Testis (tissue), 2 donors: ENCODE data around the gene MRPS26.

Source experiments
- POLR2A ChIP-seq: fragments of 450-650 bp; IDR thresholded peaks from one replicate; pipeline ENCODE4 v1.6.1; 2017; ENCODE audit warnings: antibody characterized with exemption, mild to moderate bottlenecking, moderate library complexity
- TF ChIP-seq, protein P1 (sequence below), 3 experiments: fragments of 450-650 bp in 2 of 3; fragments of 200-600 bp in 1 of 3; sonication (generic) in 1 of 3; IDR thresholded peaks; one replicate each; pipeline ENCODE4 v1.5.1; 2016 to 2019; ENCODE audit warnings: antibody characterized with exemption in 3 of 3, mild to moderate bottlenecking in 2 of 3, moderate library complexity in 1 of 3

- TF ChIP-seq, protein P1, sequence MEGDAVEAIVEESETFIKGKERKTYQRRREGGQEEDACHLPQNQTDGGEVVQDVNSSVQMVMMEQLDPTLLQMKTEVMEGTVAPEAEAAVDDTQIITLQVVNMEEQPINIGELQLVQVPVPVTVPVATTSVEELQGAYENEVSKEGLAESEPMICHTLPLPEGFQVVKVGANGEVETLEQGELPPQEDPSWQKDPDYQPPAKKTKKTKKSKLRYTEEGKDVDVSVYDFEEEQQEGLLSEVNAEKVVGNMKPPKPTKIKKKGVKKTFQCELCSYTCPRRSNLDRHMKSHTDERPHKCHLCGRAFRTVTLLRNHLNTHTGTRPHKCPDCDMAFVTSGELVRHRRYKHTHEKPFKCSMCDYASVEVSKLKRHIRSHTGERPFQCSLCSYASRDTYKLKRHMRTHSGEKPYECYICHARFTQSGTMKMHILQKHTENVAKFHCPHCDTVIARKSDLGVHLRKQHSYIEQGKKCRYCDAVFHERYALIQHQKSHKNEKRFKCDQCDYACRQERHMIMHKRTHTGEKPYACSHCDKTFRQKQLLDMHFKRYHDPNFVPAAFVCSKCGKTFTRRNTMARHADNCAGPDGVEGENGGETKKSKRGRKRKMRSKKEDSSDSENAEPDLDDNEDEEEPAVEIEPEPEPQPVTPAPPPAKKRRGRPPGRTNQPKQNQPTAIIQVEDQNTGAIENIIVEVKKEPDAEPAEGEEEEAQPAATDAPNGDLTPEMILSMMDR (IDR thresholded peaks at IDR 0.05) = no peak
- no peak for TF ChIP-seq POLR2A
These were observed 21.5 kb downstream of the MRPS26 start for GRCh38 chr20:3067139-3068014.
